Muscle of leg (tissue), 11 donors: Measurements from ENCODE around the gene CRISP3. TPM values are rescaled to one million over a fixed set of nuclear protein-coding genes. Genes with fewer than 3 reads are reported as not detected.
"Not testable (repeated sequence)": the region's sequence is repeated elsewhere in the genome, so short reads cannot be mapped to it uniquely, and the experiment has no call there.

Experiments
- DNase-seq: peaks from one replicate; pipeline ENCODE4 v3.0.0; 2013
- H3K27ac ChIP-seq: one replicate; pipeline ENCODE4 v1.5.1; 2013; ENCODE audit warnings: mild to moderate bottlenecking, low read length, control low read depth
- H3K27me3 ChIP-seq: one replicate; pipeline ENCODE4 v1.6.1; 2013; ENCODE audit warnings: low read length; ENCODE audit not compliant: control insufficient read depth, insufficient read depth
- H3K36me3 ChIP-seq: one replicate; pipeline ENCODE4 v1.6.1; 2013; ENCODE audit warnings: low read length; ENCODE audit not compliant: control insufficient read depth, insufficient read depth
- H3K4me1 ChIP-seq: one replicate; pipeline ENCODE4 v1.6.1; 2013; ENCODE audit warnings: low read length; ENCODE audit not compliant: control insufficient read depth, insufficient read depth
- H3K4me3 ChIP-seq: one replicate; pipeline ENCODE4 v1.5.1; 2013; ENCODE audit warnings: low read length, control low read depth
- H3K9me3 ChIP-seq: replicated peaks from 2 replicates; pipeline ENCODE4 v1.6.1; 2013; ENCODE audit warnings: low read depth, low read length; ENCODE audit not compliant: control insufficient read depth
- WGBS: methylation state at CpG from one replicate; pipeline ENCODE4 v1.1.5; 2013; ENCODE audit warnings: missing lambda C conversion rate; ENCODE audit not compliant: insufficient coverage; 5-methylcytosine and 5-hydroxymethylcytosine counted together
- polyA plus RNA-seq, 8 donors: library from polyadenylated mRNA; unstranded; fragments of 120-200 nt; gene quantifications; one replicate each; pipeline versions ENCODE4 v1.2.1 to v1.2.3, GENCODE V29; 2013; ENCODE audit warnings: inconsistent platforms in 1 of 8, low replicate concordance in 1 of 8; ENCODE audit not compliant: insufficient read length in 8 of 8, insufficient read depth in 1 of 8
- total RNA-seq: library from RNA; stranded (reverse); fragments of 120-200 nt; gene quantifications from one replicate; pipeline ENCODE4 v1.2.4, GENCODE V29; 2013

Gene CRISP3
- total and polyA plus RNA-seq, 9 donors: 0.04 to 0.43 (median 0.25) TPM; not detected in 1

DNA sequence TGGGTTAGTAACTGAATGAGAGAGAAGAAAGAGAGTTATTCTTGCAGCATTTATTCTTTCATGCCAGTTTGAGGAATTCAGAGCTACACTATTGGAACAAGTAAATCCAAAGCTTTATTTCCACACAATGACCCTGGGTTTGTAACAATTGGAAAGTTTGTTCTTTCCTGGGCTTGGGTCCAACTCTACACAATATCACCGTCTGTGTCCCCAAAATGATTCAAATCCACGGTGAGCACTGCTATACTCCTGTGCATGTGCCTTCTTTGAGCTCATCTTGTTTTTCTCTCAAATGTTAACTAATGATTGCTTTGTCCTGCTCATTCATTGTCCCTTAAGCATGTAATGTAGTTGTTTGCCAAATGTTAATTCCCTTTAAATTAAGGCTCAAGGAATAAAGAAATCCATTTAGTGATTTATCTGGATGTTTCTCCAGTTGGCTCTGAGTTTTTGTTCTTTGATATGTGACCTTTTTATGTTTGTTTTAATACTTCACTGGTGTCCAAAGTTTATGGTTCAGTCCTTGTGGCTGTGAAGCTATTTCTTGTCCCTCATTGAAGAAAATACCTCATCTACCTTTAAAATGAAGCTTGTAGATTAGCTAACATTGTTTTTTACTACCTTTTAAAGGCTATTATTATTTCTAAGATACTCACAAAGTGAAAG lies 20.5 kb upstream of the CRISP3 start:
- DNase-seq: peak; percentile 0
- H3K36me3 ChIP-seq: no peaks in the 10 kb centered on the region
- WGBS: 33% methylated on average over 1 of the region's 2 CpGs
- no peaks in the 10 kb centered on the region for H3K4me1 ChIP-seq
- H3K27me3 ChIP-seq: no peaks in the 10 kb centered on the region
- H3K4me3 ChIP-seq: no peak overlapping the region
- no peak overlapping the region for H3K27ac ChIP-seq
- no peaks in the 10 kb centered on the region for H3K9me3 ChIP-seq

GRCh38 chr6:49743429-49743828 lies 759 bp downstream of the CRISP3 start:
- Histone ChIP-seq H3K4me3 (no peak overlapping the region), H3K27ac (no peak overlapping the region), H3K27me3 (no peaks in the 10 kb centered on the region), H3K36me3 (no peaks in the 10 kb centered on the region), H3K4me1 (no peaks in the 10 kb centered on the region), H3K9me3 (no peaks in the 10 kb centered on the region)
- WGBS: no CpG with 5 or more reads among the region's 4 CpGs
- no peak for DNase-seq

GRCh38 chr6:49739423-49739822 lies 4.8 kb downstream of the CRISP3 start:
- Histone ChIP-seq H3K4me1 (no peaks in the 10 kb centered on the region), H3K36me3 (no peaks in the 10 kb centered on the region), H3K9me3 (no peaks in the 10 kb centered on the region), H3K27me3 (no peaks in the 10 kb centered on the region), H3K4me3 (no peak overlapping the region), H3K27ac (no peak overlapping the region)
- no peak for DNase-seq
- no CpG with 5 or more reads among the region's 2 CpGs for WGBS

DNA sequence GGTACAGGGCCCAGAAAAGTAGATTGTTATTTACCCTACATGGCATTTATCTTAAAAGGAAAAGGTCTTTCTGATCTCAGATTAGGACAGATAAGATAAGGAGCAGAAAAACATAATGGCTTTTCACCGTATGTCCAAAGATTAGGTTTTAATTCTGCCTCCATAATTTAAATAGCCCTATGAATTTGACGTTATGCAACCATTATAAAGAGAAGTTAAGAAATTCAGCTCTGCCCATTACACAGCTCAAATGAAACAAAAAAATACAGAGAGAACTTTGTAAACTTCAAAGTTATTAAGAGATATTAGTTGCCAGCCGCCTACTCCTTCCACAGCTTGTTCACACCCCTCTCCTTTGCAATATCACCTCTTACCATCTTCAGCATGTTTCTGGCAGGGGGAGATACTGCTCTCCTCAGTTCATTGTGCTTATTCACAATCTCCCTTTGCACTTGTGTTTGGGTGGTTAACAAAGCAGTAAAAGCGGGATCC lies 8.1 kb downstream of the CRISP3 start:
- Histone ChIP-seq H3K36me3 (no peaks in the 10 kb centered on the region), H3K4me3 (no peak overlapping the region), H3K9me3 (no peaks in the 10 kb centered on the region), H3K27ac (no peak overlapping the region), H3K27me3 (no peaks in the 10 kb centered on the region), H3K4me1 (no peaks in the 10 kb centered on the region)
- no peak for DNase-seq
- WGBS: no CpG with 5 or more reads among the region's 4 CpGs

DNA sequence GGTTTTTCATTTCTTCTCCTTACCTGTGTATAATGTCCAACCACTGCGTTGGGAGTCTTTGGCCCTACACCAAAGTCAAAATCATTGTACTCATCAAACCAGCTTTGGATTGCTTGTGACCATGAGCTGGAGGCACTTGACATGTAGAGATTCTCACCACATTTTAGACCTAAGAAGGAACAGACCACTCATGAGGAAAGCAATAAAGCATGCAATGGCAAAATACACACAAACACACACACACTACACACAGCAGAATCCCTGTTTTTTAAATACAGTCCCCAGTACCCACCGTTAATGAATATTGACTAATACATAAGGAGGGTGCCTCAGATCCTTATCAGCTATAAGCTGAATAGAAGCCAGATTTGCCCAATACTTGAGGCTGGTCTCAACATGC lies 10.5 kb downstream of the CRISP3 start:
- Histone ChIP-seq H3K4me3 (no peak overlapping the region), H3K27me3 (no peaks in the 10 kb centered on the region), H3K27ac (no peak overlapping the region), H3K4me1 (no peaks in the 10 kb centered on the region), H3K36me3 (no peaks in the 10 kb centered on the region), H3K9me3 (no peaks in the 10 kb centered on the region)
- no peak for DNase-seq
- no CpG with 5 or more reads among the region's 2 CpGs for WGBS

DNA sequence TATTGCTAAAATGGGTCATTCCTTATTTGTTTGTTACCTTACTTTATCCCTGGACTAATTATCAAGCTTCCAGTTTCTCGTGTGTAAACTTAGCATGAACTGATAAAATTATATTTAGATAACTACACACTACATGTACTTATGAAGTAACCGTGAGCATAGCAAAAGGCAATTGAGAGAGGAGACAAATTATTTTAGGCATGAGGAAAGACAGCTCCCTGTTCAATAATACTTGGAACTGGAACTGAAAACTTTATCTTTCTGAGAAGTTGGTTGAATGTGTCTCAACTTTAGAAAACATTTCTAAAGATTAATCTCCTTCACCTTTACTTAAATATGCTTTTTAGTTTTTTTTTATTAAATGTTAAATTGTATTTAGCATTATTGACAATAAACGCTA lies 11.4 kb downstream of the CRISP3 start:
- Histone ChIP-seq H3K36me3 (no peaks in the 10 kb centered on the region), H3K9me3 (no peaks in the 10 kb centered on the region), H3K27me3 (no peaks in the 10 kb centered on the region), H3K4me1 (no peaks in the 10 kb centered on the region), H3K4me3 (no peak overlapping the region), H3K27ac (no peak overlapping the region)
- no peak for DNase-seq
- WGBS: no CpG with 5 or more reads among the region's 3 CpGs

DNA sequence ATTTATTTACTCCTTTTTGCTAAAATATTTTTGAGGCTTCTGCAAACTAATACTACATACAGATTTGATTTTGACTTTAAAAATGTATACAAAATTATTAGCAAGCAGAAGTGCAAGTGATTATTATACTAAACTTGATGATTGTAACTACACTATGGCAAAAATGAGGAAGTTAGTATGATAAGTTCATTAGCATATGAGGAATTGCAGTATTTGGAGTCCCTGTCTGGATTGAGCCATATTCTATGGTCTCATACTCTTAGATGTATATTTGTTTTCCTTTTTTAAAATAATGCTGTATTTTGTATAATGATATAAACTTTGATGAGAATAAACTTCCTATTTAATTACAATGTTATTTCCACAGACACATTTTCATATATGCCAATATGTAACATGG lies 13.9 kb downstream of the CRISP3 start:
- Histone ChIP-seq H3K27ac (no peak overlapping the region), H3K4me3 (no peak overlapping the region), H3K36me3 (no peaks in the 10 kb centered on the region), H3K4me1 (no peaks in the 10 kb centered on the region), H3K9me3 (no peaks in the 10 kb centered on the region), H3K27me3 (no peaks in the 10 kb centered on the region)
- no peak for DNase-seq

- not testable (repeated sequence) for H3K27me3 ChIP-seq, H3K36me3 ChIP-seq, H3K27ac ChIP-seq, DNase-seq, H3K4me1 ChIP-seq, H3K4me3 ChIP-seq, H3K9me3 ChIP-seq
- WGBS: no CpG with 5 or more reads among the region's 4 CpGs
Observed at GRCh38 chr6:49723917-49724316, 20.3 kb downstream of the CRISP3 start.

GRCh38 chr6:49721297-49721696 lies 22.9 kb downstream of the CRISP3 start:
- no CpG with 5 or more reads among the region's 2 CpGs for WGBS

DNA sequence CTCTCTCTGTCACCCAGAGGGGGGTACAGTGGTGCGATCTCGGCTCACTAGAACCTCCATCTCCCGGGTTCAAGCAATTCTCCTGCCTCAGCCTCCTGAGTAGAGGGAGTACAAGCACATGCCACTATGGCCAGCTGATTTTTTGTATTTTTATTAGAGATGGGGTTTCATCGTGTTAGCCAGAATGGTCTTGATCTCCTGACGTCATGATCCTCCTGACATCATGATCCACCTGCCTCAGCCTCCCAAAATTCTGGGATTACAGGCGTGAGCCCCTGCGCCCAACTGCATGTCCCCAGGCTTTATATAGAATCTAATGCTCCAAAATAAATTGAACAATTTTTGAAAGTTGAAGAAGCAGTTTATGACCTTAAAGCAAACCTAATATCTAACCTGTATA lies 23.8 kb downstream of the CRISP3 start:
- no peaks in the 10 kb centered on the region for H3K4me1 ChIP-seq
- no peak for DNase-seq
- peaks cover 4% of the 10 kb centered on the region for H3K9me3 ChIP-seq
- WGBS: no CpG with 5 or more reads among the region's 7 CpGs
- H3K36me3 ChIP-seq: no peaks in the 10 kb centered on the region
- no peaks in the 10 kb centered on the region for H3K27me3 ChIP-seq
- H3K4me3 ChIP-seq: no peak overlapping the region
- no peak overlapping the region for H3K27ac ChIP-seq

More at GRCh38 chr6:49721297-49721696, 22.9 kb downstream of the CRISP3 start:
- peak; percentile 3 for DNase-seq
- Histone ChIP-seq H3K36me3 (no peaks in the 10 kb centered on the region), H3K9me3 (peaks cover 4% of the 10 kb centered on the region), H3K27ac (no peak overlapping the region), H3K27me3 (no peaks in the 10 kb centered on the region), H3K4me1 (no peaks in the 10 kb centered on the region), H3K4me3 (no peak overlapping the region)

DNA sequence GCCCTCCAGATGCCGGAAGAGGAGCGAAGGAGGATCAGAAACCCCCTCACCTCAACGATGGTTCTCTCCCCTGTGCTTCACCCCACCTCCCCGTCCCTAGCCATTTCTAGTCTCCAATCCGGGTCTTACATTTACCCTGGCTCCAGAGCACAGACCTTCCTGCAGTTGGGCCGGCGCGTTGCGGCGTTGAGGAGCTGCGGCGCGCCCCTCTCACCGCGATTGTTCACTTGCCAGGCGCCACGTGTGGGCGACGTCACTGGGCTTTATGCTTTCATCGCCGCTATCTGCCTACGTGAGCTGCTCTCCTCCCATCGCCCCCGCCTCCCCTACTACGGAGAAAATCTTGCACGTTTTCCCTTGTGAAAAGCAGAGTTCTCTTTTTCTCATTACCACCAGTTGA lies 30.8 kb downstream of the CRISP3 start, which contains the start of gene CRISP2:
Gene CRISP2 (minus strand): TSS at position 198 of the 400 bp plus-strand sequence. CDS start 4,347 bp downstream, outside the sequence.
- DNase-seq: no peak
- Histone ChIP-seq H3K27ac (no peak within 1 kb of the TSS), H3K36me3 (no peaks in the 10 kb centered on the region), H3K27me3 (no peaks in the 10 kb centered on the region), H3K4me1 (no peaks in the 10 kb centered on the region), H3K4me3 (no peak within 1 kb of the TSS), H3K9me3 (no peaks in the 10 kb centered on the region)
- WGBS: 27% methylated on average over 19 of the region's 26 CpGs
